ENCODE data around the gene NLGN3.

The NLGN3 gene

DNA sequence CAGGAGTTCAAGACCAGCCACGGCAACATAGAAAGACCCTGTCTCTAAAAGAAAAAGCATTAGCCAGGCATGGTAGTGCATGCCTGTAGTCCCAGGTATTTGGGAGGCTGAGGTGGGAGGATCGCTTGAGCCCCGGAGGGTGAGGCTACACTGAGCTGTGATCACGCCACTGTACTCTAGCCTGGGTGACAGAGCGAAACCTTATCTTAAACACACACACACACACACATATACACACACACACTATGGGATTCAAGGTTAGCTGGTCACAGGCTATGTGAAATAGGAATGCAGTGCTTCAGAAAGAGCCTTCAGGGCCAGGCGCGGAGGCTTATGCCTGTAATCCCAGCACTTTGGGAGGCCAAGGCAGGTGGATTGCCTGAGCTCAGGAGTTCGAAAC lies 23.5 kb downstream of the NLGN3 start:
- H3K4me3 ChIP-seq (ENCODE audit: low read depth, low read length): no peak overlapping the region
- DNase-seq (ENCODE audit: low read depth): no peak
- TF ChIP-seq CTCF (IDR thresholded peaks at IDR 0.05; ENCODE audit: low read depth, low read length, missing control alignments): no peak

DNA sequence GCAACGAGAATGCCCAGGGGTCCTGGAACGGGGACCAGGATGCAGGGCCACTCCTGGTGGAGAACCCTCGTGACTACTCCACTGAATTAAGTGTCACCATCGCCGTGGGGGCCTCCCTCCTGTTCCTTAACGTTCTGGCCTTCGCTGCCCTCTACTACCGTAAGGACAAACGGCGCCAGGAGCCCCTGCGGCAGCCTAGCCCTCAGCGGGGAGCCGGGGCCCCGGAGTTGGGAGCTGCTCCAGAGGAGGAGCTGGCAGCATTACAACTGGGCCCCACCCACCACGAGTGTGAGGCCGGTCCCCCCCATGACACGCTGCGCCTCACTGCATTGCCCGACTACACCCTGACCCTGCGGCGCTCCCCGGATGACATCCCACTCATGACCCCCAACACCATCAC lies 24.9 kb downstream of the NLGN3 start:
- TF ChIP-seq CTCF (IDR thresholded peaks at IDR 0.05; ENCODE audit: low read depth, low read length, missing control alignments): no peak
- H3K4me3 ChIP-seq (ENCODE audit: low read depth, low read length): no peak overlapping the region
- DNase-seq (ENCODE audit: low read depth): no peak

DNA sequence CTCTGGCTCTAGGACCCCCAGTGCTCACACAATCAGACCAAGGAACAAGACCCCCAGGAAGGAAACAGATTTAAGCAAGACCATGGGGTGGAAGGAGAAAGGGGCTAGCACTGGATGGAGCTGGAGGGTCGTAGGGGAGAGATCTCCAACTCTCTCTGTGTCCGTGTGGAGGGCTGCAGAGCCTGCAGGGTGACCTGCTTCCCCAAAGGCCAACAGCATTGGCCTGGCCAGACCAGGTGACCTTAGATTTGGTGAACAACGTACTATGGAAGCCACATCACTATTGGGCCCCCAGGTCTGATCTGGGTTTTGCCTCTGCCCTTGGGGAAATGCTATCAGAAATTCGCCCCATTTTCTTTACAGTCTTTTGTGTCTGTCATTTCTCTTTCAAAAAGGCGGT lies 26.0 kb downstream of the NLGN3 start:
- no peak for DNase-seq (ENCODE audit: low read depth)
- TF ChIP-seq CTCF (IDR thresholded peaks at IDR 0.05; ENCODE audit: low read depth, low read length, missing control alignments): no peak

GRCh38 chrX:71171110-71171801 lies 26.6 kb downstream of the NLGN3 start:
- TF ChIP-seq CTCF (IDR thresholded peaks at IDR 0.05; ENCODE audit: low read depth, low read length, missing control alignments): no peak
- no peak for DNase-seq (ENCODE audit: low read depth)
- no peak overlapping the region for H3K4me3 ChIP-seq (ENCODE audit: low read depth, low read length)

More for the DNA sequence above, 26.0 kb downstream of the NLGN3 start:
- H3K4me3 ChIP-seq (ENCODE audit: low read depth, low read length): no peak overlapping the region

DNA sequence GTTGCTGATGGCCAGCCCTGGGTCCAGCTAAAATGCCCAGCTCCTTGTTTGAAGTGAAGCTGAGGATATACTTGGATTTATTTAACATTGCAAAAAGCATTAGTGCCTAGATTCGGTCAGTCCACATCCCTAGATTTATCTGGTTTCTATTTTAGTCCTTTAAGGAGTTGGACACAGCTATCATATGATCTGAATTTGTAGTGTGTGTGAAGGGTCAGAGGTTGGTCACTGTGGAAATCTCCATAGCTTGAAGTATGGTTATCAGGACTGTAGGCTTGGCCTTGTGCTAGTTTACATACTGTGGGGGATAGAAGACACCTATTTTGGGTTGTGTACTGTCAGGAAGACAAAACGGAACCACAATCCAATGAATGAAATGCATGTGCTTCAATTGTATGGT lies 28.8 kb downstream of the NLGN3 start:
- no peak overlapping the region for H3K4me3 ChIP-seq (ENCODE audit: low read depth, low read length)
- no peak for DNase-seq (ENCODE audit: low read depth)
- no peak for TF ChIP-seq CTCF (IDR thresholded peaks at IDR 0.05; ENCODE audit: low read depth, low read length, missing control alignments)

- H3K4me3 ChIP-seq (ENCODE audit: low read depth, low read length): no peak overlapping the region
- no peak for TF ChIP-seq CTCF (IDR thresholded peaks at IDR 0.05; ENCODE audit: low read depth, low read length, missing control alignments)
- no peak for DNase-seq (ENCODE audit: low read depth)
Observed at GRCh38 chrX:71174795-71175194, 30.2 kb downstream of the NLGN3 start.

DNA sequence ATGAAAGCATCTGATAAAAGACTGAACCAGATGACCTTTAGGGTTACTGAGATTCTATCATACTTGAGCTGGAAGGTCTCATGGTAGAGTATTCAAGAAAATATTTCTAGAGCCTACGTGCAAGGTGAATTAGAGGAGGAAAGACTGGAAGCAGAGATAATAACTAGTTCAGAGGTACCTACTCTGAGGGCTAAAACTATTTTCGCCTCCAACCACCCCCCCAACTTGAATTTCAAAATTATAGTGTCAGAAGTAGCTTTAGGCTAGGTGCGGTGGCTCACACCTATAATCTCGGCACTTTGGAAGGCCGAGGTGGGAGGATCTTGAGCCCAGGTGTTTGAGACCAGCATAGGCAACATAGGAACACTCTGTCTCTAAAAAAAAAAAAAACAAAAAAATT lies 30.9 kb downstream of the NLGN3 start:
- H3K4me3 ChIP-seq (ENCODE audit: low read depth, low read length): no peak overlapping the region
- no peak for TF ChIP-seq CTCF (IDR thresholded peaks at IDR 0.05; ENCODE audit: low read depth, low read length, missing control alignments)
- DNase-seq (ENCODE audit: low read depth): no peak
